A549 (cell line): ENCODE data around the gene CSF3. TPM values are rescaled to one million over a fixed set of nuclear protein-coding genes. Genes with fewer than 3 reads are reported as not detected.
A peak's percentile ranks its signal among the peaks of the same experiment; 100 is the strongest.

Experiments used
- ATAC-seq, 2 experiments: fragments of 200-7000 bp in 1 of 2; fragments of >200 bp in 1 of 2; cut with Nextera tagmentation in 1 of 2; cut with Tn5 transposase in 1 of 2; 3 replicates each; pipeline versions ENCODE4 v1.8.0 to v1.9.1; 2018 to 2020; ENCODE audit warnings: mild to moderate bottlenecking in 1 of 2, moderate library complexity in 1 of 2
- CTCF ChIA-PET: fragments of 300-600 bp; sonication (Branson Sonifier 250); formaldehyde crosslinking; extraction: SDS; loops from one replicate; lab custom pipeline; 2021; ENCODE audit warnings: antibody characterized with exemption, inconsistent platforms; lab: Yijun Ruan, JAX
- POLR2A ChIA-PET: fragments of 350-600 bp; formaldehyde crosslinking; extraction: SDS; loops from one replicate; lab custom pipeline; 2021; ENCODE audit warnings: antibody characterized with exemption, inconsistent platforms; lab: Yijun Ruan, JAX
- DNase-seq, 2 experiments: peaks; one replicate each; pipeline versions ENCODE4 v3.0.0 to v3.0.0-alpha.2; 2011 to 2016; ENCODE audit warnings: low read depth in 1 of 2, low spot score in 1 of 2
- FAIRE-seq: peaks from 2 replicates; lab custom pipeline; 2011; peaks lifted over from hg19 to GRCh38; lab: Jason Lieb, UNC
- H3K27ac ChIP-seq, 2 experiments: fragments of >200 bp; sonication (Bioruptor Twin); formaldehyde crosslinking; 3 replicates each; pipeline ENCODE4 v1.5.1; 2016 to 2017
- H3K4me1 ChIP-seq: fragments of >200 bp; sonication (Bioruptor Twin); formaldehyde crosslinking; 3 replicates; pipeline ENCODE4 v1.6.1; 2016
- H3K4me2 ChIP-seq: fragments of >200 bp; sonication (Bioruptor Twin); formaldehyde crosslinking; 3 replicates; pipeline ENCODE4 v1.6.1; 2016
- H3K4me3 ChIP-seq: fragments of >200 bp; sonication (Bioruptor Twin); formaldehyde crosslinking; 3 replicates; pipeline ENCODE4 v1.5.1; 2016
- H3K9me3 ChIP-seq: fragments of >200 bp; sonication (Bioruptor Twin); formaldehyde crosslinking; 3 replicates; pipeline ENCODE4 v1.6.1; 2016
- E2F6 ChIP-seq: IDR thresholded peaks from 2 replicates; pipeline ENCODE4 v1.6.1; 2012; ENCODE audit warnings: low read depth, borderline replicate concordance
- GATA3 ChIP-seq: IDR thresholded peaks from 2 replicates; pipeline ENCODE4 v1.6.1; 2012; ENCODE audit warnings: borderline replicate concordance
- HEYL ChIP-seq: fragments of 250-450 bp; sonication (Bioruptor Pico); IDR thresholded peaks from 2 replicates; pipeline ENCODE4 v1.8.0; 2021; ENCODE audit warnings: mild to moderate bottlenecking, moderate library complexity
- HMGXB4 ChIP-seq: fragments of 250-450 bp; sonication (Bioruptor Pico); IDR thresholded peaks from 2 replicates; pipeline ENCODE4 v1.5.0; 2021; ENCODE audit warnings: mild to moderate bottlenecking, moderate library complexity, borderline replicate concordance
- KDM1A ChIP-seq: fragments of 200-600 bp; sonication (generic); IDR thresholded peaks from 2 replicates; pipeline ENCODE4 v1.6.1; 2016; ENCODE audit warnings: low read depth, mild to moderate bottlenecking
- MAFK ChIP-seq: fragments of 450-650 bp; IDR thresholded peaks from 2 replicates; pipeline ENCODE4 v1.6.1; 2014; ENCODE audit not compliant: partially characterized antibody
- NFE2L2 ChIP-seq: fragments of 150-350 bp; conservative IDR thresholded peaks from 2 replicates; pipeline ENCODE4 v1.6.1; 2014; ENCODE audit warnings: low read length
- PBX3 ChIP-seq: IDR thresholded peaks from 2 replicates; pipeline ENCODE4 v1.6.1; 2012
- RARB ChIP-seq: fragments of 250-450 bp; sonication (Bioruptor Pico); IDR thresholded peaks from 2 replicates; pipeline ENCODE4 v1.8.0; 2021; ENCODE audit warnings: mild to moderate bottlenecking, moderate library complexity
- RFX5 ChIP-seq: fragments of 450-650 bp; IDR thresholded peaks from 2 replicates; pipeline ENCODE4 v1.7.1; 2014; ENCODE audit warnings: antibody characterized with exemption, mild to moderate bottlenecking, moderate library complexity
- RNF2 ChIP-seq: fragments of 200-600 bp; sonication (generic); IDR thresholded peaks from 2 replicates; pipeline ENCODE4 v1.6.1; 2016; ENCODE audit warnings: low read depth, mild to moderate bottlenecking, antibody characterized with exemption, moderate library complexity, borderline replicate concordance
- TP53 ChIP-seq: fragments of 250-450 bp; sonication (Bioruptor Pico); IDR thresholded peaks from 2 replicates; pipeline ENCODE4 v1.5.0; 2021; ENCODE audit warnings: mild to moderate bottlenecking, moderate library complexity
- ZFP36 ChIP-seq: fragments of 450-650 bp; IDR thresholded peaks from 2 replicates; pipeline ENCODE4 v1.6.1; 2014; ENCODE audit warnings: borderline replicate concordance; ENCODE audit not compliant: partially characterized antibody
- WGBS: methylation state at CpG from one replicate; pipeline ENCODE4 v1.1.6; 2017; ENCODE audit errors: missing lambda C conversion rate; 5-methylcytosine and 5-hydroxymethylcytosine counted together
- polyA plus RNA-seq, 4 experiments: library from polyadenylated mRNA; depleted of rRNA in 3 of 4; stranded (reverse); fragments of >200 nt; fragmentation: RNase III in 1 of 4; extraction: RNeasy Plus Mini Kit Qiagen cat#74134 plus additional on column Dnase treatment in 1 of 4; gene quantifications; 2 replicates in 3 of 4; 3 replicates in 1 of 4; pipeline ENCODE4 v1.2.3, GENCODE V29; 2011 to 2017
- TF ChIP-seq, protein P1 (sequence below): fragments of >200 bp; sonication (Bioruptor Twin); formaldehyde crosslinking; IDR thresholded peaks from 3 replicates; pipeline ENCODE4 v1.5.1; 2016

Gene CSF3
- polyA plus RNA-seq, 2 of the 4 experiments (the other 2 are of a cell fraction): not detected

GRCh38 chr17:40063901-40064531 is 48.8 kb downstream of the CSF3 start:
- WGBS: 60% methylated on average over 9 of the region's 10 CpGs
- Histone ChIP-seq H3K27ac (peak overlapping the region; percentile 92 to 98), H3K4me1 (peaks cover 48% of the 10 kb centered on the region), H3K9me3 (no peaks in the 10 kb centered on the region), H3K4me3 (peak overlapping the region; percentile 98), H3K4me2 (peak overlapping the region; percentile 97)
- DNase-seq (no peak), ATAC-seq (no peak), FAIRE-seq (no peak)
- TF ChIP-seq MAFK (peak; percentile 24), RNF2 (no peak)
- TF ChIP-seq, protein P1, sequence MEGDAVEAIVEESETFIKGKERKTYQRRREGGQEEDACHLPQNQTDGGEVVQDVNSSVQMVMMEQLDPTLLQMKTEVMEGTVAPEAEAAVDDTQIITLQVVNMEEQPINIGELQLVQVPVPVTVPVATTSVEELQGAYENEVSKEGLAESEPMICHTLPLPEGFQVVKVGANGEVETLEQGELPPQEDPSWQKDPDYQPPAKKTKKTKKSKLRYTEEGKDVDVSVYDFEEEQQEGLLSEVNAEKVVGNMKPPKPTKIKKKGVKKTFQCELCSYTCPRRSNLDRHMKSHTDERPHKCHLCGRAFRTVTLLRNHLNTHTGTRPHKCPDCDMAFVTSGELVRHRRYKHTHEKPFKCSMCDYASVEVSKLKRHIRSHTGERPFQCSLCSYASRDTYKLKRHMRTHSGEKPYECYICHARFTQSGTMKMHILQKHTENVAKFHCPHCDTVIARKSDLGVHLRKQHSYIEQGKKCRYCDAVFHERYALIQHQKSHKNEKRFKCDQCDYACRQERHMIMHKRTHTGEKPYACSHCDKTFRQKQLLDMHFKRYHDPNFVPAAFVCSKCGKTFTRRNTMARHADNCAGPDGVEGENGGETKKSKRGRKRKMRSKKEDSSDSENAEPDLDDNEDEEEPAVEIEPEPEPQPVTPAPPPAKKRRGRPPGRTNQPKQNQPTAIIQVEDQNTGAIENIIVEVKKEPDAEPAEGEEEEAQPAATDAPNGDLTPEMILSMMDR: no peak
- ChIA-PET POLR2A (interaction anchor here (1.2 to 2.3 kb wide), 4 partner anchors 10 to 49 kb away, joined by 5 to 16 read pairs (median 8); partner anchors contain the start of genes MED24 and NR1D1), CTCF (interaction anchor here (0.6 to 34.4 kb wide), 18 partner anchors 10 to 105 kb away, joined by 3 to 919 read pairs (median 7); partner anchors contain the start of genes CSF3, MED24, MSL1 and NR1D1)

DNA sequence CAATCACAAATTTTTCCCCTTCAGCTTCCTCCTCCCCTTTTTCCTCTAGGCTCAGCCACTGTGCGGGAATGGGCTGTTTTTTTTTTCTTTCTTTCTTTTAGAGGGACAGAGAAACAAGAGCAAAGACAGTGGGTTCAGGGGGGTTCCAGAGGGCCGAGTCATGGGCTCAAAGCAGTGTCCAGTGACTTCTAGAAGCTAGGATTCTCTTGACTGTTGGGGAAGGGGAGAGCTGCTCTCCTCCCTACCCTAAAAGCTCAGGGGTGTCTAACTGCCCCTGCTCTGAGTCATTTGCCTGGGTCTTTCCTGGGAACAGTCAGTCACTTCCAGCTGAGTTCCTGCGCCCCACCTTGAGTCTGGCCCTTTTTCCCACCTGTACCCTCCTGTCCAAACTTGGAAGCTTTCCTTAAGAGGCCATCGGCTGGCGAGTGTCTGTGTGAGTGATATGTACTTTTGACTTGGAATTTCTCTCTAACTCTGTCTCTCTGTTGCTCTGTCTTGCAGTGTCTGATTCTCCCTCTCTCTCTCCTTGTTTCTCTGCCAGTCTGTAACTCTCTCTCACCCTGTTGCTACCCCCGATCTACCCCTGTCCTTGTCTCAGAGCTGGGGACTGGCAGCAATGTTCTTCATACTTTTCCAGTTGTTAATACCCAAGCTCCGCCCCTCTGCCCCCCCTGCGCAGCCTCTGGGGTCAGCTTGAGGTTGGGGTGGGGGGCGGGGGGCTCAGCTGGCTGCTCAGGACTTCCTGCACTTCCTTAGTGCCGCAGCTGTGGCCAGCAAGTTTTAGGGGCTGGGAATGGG is 49.9 kb downstream of the CSF3 start:
- CTCF ChIA-PET: interaction anchor here (0.7 to 34.4 kb wide), 13 partner anchors 11 to 280 kb away, joined by 3 to 919 read pairs (median 12); partner anchors contain the start of genes CSF3, MED24, MSL1 and NR1D1
- WGBS: 10% methylated on average over 9 of the region's 10 CpGs
- peak overlapping the region; percentile 69 to 92 for H3K27ac ChIP-seq
- no peaks in the 10 kb centered on the region for H3K9me3 ChIP-seq
- TF ChIP-seq NFE2L2 (no peak), E2F6 (no peak), RFX5 (no peak), TP53 (no peak), ZFP36 (no peak), RARB (CRISPR knock-in tag) (no peak), GATA3 (no peak), HMGXB4 (CRISPR knock-in tag) (no peak), HEYL (no peak), KDM1A (no peak), PBX3 (no peak)
- ATAC-seq: peak in 1 of 2 experiments; percentile 2; a peak in 2 of 6 replicates
- FAIRE-seq: no peak
- H3K4me2 ChIP-seq: peak overlapping the region; percentile 97
- peak overlapping the region; percentile 98 for H3K4me3 ChIP-seq
- peaks cover 59% of the 10 kb centered on the region for H3K4me1 ChIP-seq
- POLR2A ChIA-PET: interaction anchor here (1.1 to 2.3 kb wide), 6 partner anchors 11 to 85 kb away, joined by 5 to 16 read pairs (median 6); partner anchors contain the start of genes MED24, NR1D1 and PSMD3
- DNase-seq: peak in 1 of 2 experiments; percentile 52
